ENCODE measurements around the gene IGFALS. TPM values are rescaled to one million over a fixed set of nuclear protein-coding genes. Genes with fewer than 3 reads are reported as not detected.

Gene IGFALS
- total and polyA plus RNA-seq, 2 experiments from 2014 or later = 0.16 TPM; not detected in 1

GRCh38 chr16:1825381-1825863 lies 31.9 kb upstream of the IGFALS start (continued):
- TF ChIP-seq ZNF462 (CRISPR knock-in tag; IDR thresholded peaks at IDR 0.05) (no peak), REST (IDR thresholded peaks at IDR 0.05; ENCODE audit: unreplicated experiment) (no peak)

- H3K4me3 ChIP-seq = no peak overlapping the region
- H2AFZ ChIP-seq = no peak overlapping the region
- peaks cover 17% of the 10 kb centered on the region for H3K27me3 Mint-ChIP-seq (ENCODE audit: insufficient read depth, low read depth, poor library complexity)
- ATAC-seq = peak; percentile 44
- no peaks in the 10 kb centered on the region for H3K36me3 ChIP-seq (ENCODE audit: insufficient read depth)
- TF ChIP-seq REST (IDR thresholded peaks at IDR 0.05; ENCODE audit: unreplicated experiment) (no peak), CREB1 (CRISPR knock-in tag; IDR thresholded peaks at IDR 0.05; ENCODE audit: low read depth) (no peak), POLR2AphosphoS5 (IDR thresholded peaks at IDR 0.05; ENCODE audit: low read depth) (no peak), CTCF (conservative IDR thresholded peaks at IDR 0.05; ENCODE audit: low read depth in 2 of 2) (peak; percentile 28 to 68; a peak in 2 of 4 replicates), ZNF114 (CRISPR knock-in tag; IDR thresholded peaks at IDR 0.05) (no peak)
- peaks cover 22% of the 10 kb centered on the region for H3K79me2 ChIP-seq (replicated peaks; ENCODE audit: insufficient read depth)
- H3K27me3 ChIP-seq (ENCODE audit: insufficient read depth) = no peaks in the 10 kb centered on the region
- H3K9me3 Mint-ChIP-seq = peaks cover 3% of the 10 kb centered on the region; the same call in 1 of the 3 replicates
- no peak overlapping the region for H3K27ac ChIP-seq (ENCODE audit: low read depth)
- H3K27ac Mint-ChIP-seq = no peak overlapping the region
- H3K4me1 Mint-ChIP-seq = peaks cover 4% of the 10 kb centered on the region
- H4K20me1 ChIP-seq (replicated peaks; ENCODE audit: insufficient read depth) = no peaks in the 10 kb centered on the region; the same call in 1 of the 2 replicates
- H3K36me3 Mint-ChIP-seq (ENCODE audit: low read depth) = peaks cover 2% of the 10 kb centered on the region; the same call in 1 of the 3 replicates
- no peaks in the 10 kb centered on the region for H3K9me2 ChIP-seq (ENCODE audit: insufficient read depth)
- DNase-seq (ENCODE audit: low spot score) = peak; percentile 71
- H3K4me3 Mint-ChIP-seq = 0 out of 3 replicates have a peak overlapping the region, but pooled peaks have one; percentile 36
- peaks cover 12% of the 10 kb centered on the region for H3K4me1 ChIP-seq (ENCODE audit: insufficient read depth)
- 0 out of 2 replicates have a peak, but pooled peaks cover 6% of the 10 kb centered on the region for H3F3A ChIP-seq (replicated peaks; ENCODE audit: low read depth)
- H3K4me2 ChIP-seq = no peak overlapping the region
Observed at GRCh38 chr16:1823821-1824220, 30.3 kb upstream of the IGFALS start.

All from GM23338 (cell line).